Heart left ventricle (tissue), 16 donors: ENCODE data around the gene COX14. TPM values are rescaled to one million over a fixed set of nuclear protein-coding genes. Genes with fewer than 3 reads are reported as not detected.

ENCODE experiments used
- ATAC-seq, 4 donors: fragments of 200-7000 bp; cut with Tn5 transposase; one replicate each; pipeline ENCODE4 v1.9.1; 2020 to 2022; ENCODE audit warnings: moderate library complexity in 4 of 4, mild to moderate bottlenecking in 3 of 4, moderate number of reproducible peaks in 1 of 4
- DNase-seq, 5 donors: peaks; one replicate each; pipeline ENCODE4 v3.0.0-alpha.2; 2020
- H3K27ac ChIP-seq, 12 donors: fragments of 200-600 bp; sonication (generic) in 4 of 12; one replicate each; pipeline versions ENCODE4 v1.5.0 to v1.8.0; 2016 to 2022; ENCODE audit warnings: mild to moderate bottlenecking in 2 of 12
- H3K27me3 ChIP-seq, 9 donors: fragments of 200-600 bp; sonication (generic) in 2 of 9; one replicate each; pipeline versions ENCODE4 v1.5.1 to v1.8.0; 2016 to 2022; ENCODE audit warnings: mild to moderate bottlenecking in 3 of 9
- H3K36me3 ChIP-seq, 9 donors: fragments of 200-600 bp; sonication (generic) in 2 of 9; one replicate each; pipeline versions ENCODE4 v1.5.0 to v1.8.0; 2018 to 2022; ENCODE audit warnings: mild to moderate bottlenecking in 2 of 9
- H3K4me1 ChIP-seq, 12 donors: fragments of 200-600 bp; sonication (generic) in 4 of 12; one replicate each; pipeline versions ENCODE4 v1.5.0 to v1.8.0; 2016 to 2022; ENCODE audit warnings: mild to moderate bottlenecking in 3 of 12
- H3K4me3 ChIP-seq, 12 donors: fragments of 200-600 bp; sonication (generic) in 4 of 12; one replicate each; pipeline versions ENCODE4 v1.5.0 to v1.8.0; 2017 to 2022; ENCODE audit warnings: mild to moderate bottlenecking in 9 of 12, moderate library complexity in 4 of 12
- H3K9me3 ChIP-seq, 12 donors: fragments of 200-600 bp; sonication (generic) in 4 of 12; one replicate each; pipeline versions ENCODE4 v1.5.0 to v1.8.0; 2016 to 2022; ENCODE audit warnings: mild to moderate bottlenecking in 1 of 12
- POLR2A ChIP-seq, 2 donors: fragments of 450-650 bp; IDR thresholded peaks; one replicate each; pipeline ENCODE4 v1.6.1; 2017; ENCODE audit warnings: antibody characterized with exemption in 2 of 2, mild to moderate bottlenecking in 2 of 2, moderate library complexity in 2 of 2
- WGBS, 4 donors: extraction: QIAGEN DNeasy Blood & Tissue Kit in 2 of 4; methylation state at CpG; one replicate each; pipeline versions ENCODE4 v1.1.5 to v1.1.7; 2013 to 2018; 5-methylcytosine and 5-hydroxymethylcytosine counted together
- intact Hi-C, 10 donors: fragments of 100-400 bp; cut with DNase I; formaldehyde crosslinking; loops; one replicate each; pipeline versions ENCODE4 v1.11.1 to v1.14.2; 2022
- polyA plus RNA-seq, 2 donors: library from polyadenylated mRNA; stranded (reverse); fragments of 200-250 nt; gene quantifications; one replicate each; pipeline ENCODE4 v1.2.3, GENCODE V29; 2013
- total RNA-seq, 9 donors: library from RNA; depleted of rRNA in 2 of 9; stranded (reverse); fragments of >200 nt in 2 of 9; fragmentation: NEBNext Ultra II Directional in 3 of 9; extraction: Animal tissue kit (Norgen Biotek cat#: 25700) in 3 of 9; gene quantifications; one replicate each; pipeline versions ENCODE4 v1.1.0 to v1.2.4, GENCODE V29; 2016 to 2023
- TF ChIP-seq, protein P1 (sequence below), 12 donors: fragments of 200-600 bp; sonication (generic) in 4 of 12; IDR thresholded peaks; one replicate each; pipeline versions ENCODE4 v1.5.0 to v1.8.0; 2018 to 2022; ENCODE audit warnings: antibody characterized with exemption in 12 of 12, mild to moderate bottlenecking in 5 of 12
- donor health status: ischemic (EF 13 %, LVEDD 7.1; RV severe dilation, severe dysfunction).
- donor health status: healthy with polysubstance abuse.
- donor health status: DM: no; HTN: yes; CAD: no.
- donor health status: DM: no; HTN: no; CAD: no.
- donor health status: ischemic (EF 25% LVEDD 6.9; RV normal size, moderate dysfunction).
- donor health status: ischemic (EF 25% LVEDD 5.7; RV mildly dilated, moderate dysfunction).
- donor health status: healthy.
- donor health status: DM: yes; HTN: yes; CAD: no.
- donor health status: ischemic (EF 35%, LVEDD 5.7; RV mildly dilated, moderate dysfunction).
- donor health status: nonischemic (EF 11% LVEDD 7.7; RV severe dilation, severe dysfunction).
- donor health status: DM: yes; HTN: yes; CAD: no.
- donor health status: PGD.
- donor health status: ischemic (EF 29% LVEDD 5.4; RV normal size, mild dysfunction).
- donor health status: nonischemic (EF 23%, LVEDD 6.1; RV moderate dilation, normal function).

Gene COX14
- total and polyA plus RNA-seq, 11 donors = 134 to 217 (median 159) TPM

DNA sequence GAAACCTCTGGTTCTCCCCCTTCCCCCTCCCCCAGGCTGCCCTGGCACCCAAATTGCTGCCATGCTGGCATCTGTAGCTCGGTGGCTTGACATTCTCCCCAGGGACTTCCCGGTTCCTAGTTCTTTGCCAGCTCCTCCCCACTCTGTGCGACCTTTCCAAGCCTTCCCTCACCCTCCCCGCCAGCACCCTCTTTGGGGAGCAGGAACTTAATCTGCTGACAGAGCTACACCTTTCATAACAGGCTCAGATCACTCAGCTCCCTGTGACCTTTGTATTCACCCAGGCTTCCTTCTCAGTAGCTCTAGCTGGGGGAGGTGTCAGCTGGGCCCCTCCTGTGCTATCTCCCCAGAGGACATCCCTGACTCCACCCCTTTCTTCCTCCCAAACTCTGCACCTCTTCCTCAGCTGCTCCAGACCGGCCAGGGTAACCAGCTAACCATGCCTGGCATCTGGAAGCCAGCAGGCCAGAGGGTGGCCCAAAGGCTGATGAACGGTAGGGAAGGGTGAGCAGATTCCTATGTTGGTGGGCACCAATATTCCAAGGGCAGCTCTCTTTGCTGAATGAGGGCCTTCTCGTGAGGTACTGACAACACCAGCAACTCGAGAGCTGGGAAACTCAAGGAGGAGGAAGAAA, 1.8 kb upstream of the COX14 start:
- intact Hi-C loops = loop anchor here in 7 of 10 donors (2.0 to 10.0 kb wide), 4 partner anchors 25 to 65 kb away; partner anchors contain the start of genes CERS5 (in 5 of the 7) and SMARCD1 (in 1 of the 7)
- TF ChIP-seq POLR2A (IDR thresholded peaks at IDR 0.05) = no peak
- TF ChIP-seq, protein P1, sequence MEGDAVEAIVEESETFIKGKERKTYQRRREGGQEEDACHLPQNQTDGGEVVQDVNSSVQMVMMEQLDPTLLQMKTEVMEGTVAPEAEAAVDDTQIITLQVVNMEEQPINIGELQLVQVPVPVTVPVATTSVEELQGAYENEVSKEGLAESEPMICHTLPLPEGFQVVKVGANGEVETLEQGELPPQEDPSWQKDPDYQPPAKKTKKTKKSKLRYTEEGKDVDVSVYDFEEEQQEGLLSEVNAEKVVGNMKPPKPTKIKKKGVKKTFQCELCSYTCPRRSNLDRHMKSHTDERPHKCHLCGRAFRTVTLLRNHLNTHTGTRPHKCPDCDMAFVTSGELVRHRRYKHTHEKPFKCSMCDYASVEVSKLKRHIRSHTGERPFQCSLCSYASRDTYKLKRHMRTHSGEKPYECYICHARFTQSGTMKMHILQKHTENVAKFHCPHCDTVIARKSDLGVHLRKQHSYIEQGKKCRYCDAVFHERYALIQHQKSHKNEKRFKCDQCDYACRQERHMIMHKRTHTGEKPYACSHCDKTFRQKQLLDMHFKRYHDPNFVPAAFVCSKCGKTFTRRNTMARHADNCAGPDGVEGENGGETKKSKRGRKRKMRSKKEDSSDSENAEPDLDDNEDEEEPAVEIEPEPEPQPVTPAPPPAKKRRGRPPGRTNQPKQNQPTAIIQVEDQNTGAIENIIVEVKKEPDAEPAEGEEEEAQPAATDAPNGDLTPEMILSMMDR (IDR thresholded peaks at IDR 0.05) = no peak
- Histone ChIP-seq H3K27me3 (no peaks in the 10 kb centered on the region), H3K9me3 (no peaks in the 10 kb centered on the region), H3K4me1 (peaks cover 1 to 48% (median 44%) of the 10 kb centered on the region in 12 donors), H3K4me3 (peak overlapping the region in 5 of 12 donors; percentile 3 to 99 (median 19)), H3K36me3 (peaks cover 0 to 8% (median 0%) of the 10 kb centered on the region in 9 donors), H3K27ac (peak overlapping the region; percentile 78 to 100 (median 92))
- ATAC-seq (peak in 3 of 4 donors; percentile 1 to 18 (median 6)), DNase-seq (peak; percentile 52 to 77 (median 68))
- WGBS, 4 donors = 27 to 30% (median 29%) methylated on average over 8 of the region's 8 CpGs

DNA sequence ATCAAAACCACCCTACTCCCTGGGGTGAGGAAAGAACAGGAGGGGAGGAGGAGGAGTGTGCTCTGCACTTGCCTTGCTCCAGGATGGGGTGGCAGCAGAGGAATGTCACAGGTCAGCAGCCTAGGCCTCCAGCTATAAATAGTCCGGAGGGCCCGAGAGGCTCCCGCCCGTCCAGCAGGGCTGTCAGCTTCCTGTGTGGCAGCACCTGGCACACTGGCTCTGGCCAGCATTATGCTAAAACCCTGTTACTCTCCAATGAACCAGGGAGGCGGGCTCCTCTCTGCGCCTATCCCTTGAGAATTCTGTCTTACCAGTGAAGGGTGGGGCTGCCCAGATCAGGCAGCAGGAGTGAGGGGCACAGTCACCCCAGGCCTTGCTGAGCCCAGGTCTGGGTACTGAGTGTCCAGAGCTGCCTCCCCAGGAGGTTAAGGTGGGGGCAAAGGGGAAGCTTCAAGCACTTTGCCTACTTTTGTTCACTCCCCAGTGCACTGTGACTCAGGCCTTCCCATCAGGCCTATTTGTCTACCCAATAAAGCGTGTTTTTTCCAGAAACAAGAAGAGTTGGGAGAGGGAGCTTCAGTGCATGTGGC, 1.2 kb upstream of the COX14 start:
- H3K9me3 ChIP-seq = no peaks in the 10 kb centered on the region
- intact Hi-C loops = loop anchor here in 8 of 10 donors (1.0 to 10.0 kb wide), 6 partner anchors 26 to 64 kb away; partner anchors contain the start of genes CERS5 (in 6 of the 8) and SMARCD1 (in 2 of the 8)
- ATAC-seq = peak; percentile 39 to 64 (median 60)
- H3K27ac ChIP-seq = peak overlapping the region; percentile 78 to 100 (median 92)
- TF ChIP-seq POLR2A (IDR thresholded peaks at IDR 0.05) = no peak
- TF ChIP-seq, protein P1 (IDR thresholded peaks at IDR 0.05) = no peak
- peak; percentile 78 to 92 (median 84) for DNase-seq
- H3K36me3 ChIP-seq = peaks cover 0 to 14% (median 4%) of the 10 kb centered on the region in 9 donors
- peaks cover 0 to 53% (median 44%) of the 10 kb centered on the region in 12 donors for H3K4me1 ChIP-seq
- 17 to 26% (median 21%) methylated on average over 5 to 7 of the region's 7 CpGs for WGBS, 4 donors
- no peaks in the 10 kb centered on the region for H3K27me3 ChIP-seq
- peak overlapping the region in 9 of 12 donors; percentile 27 to 99 (median 66) for H3K4me3 ChIP-seq

GRCh38 chr12:50111395-50111692, 692 bp upstream of the COX14 start:
- no peak for TF ChIP-seq POLR2A (IDR thresholded peaks at IDR 0.05)
- Histone ChIP-seq H3K36me3 (peaks cover 0 to 18% (median 9%) of the 10 kb centered on the region in 9 donors), H3K4me1 (peaks cover 0 to 58% (median 45%) of the 10 kb centered on the region in 12 donors), H3K27ac (peak overlapping the region; percentile 78 to 100 (median 92)), H3K9me3 (no peaks in the 10 kb centered on the region), H3K27me3 (no peaks in the 10 kb centered on the region), H3K4me3 (peak overlapping the region in 10 of 12 donors; percentile 27 to 99 (median 54))
- DNase-seq = no peak
- peak in 2 of 4 donors; percentile 0 to 1 for ATAC-seq
- intact Hi-C loops = loop anchor here in 8 of 10 donors (1.0 to 10.0 kb wide), 6 partner anchors 26 to 63 kb away; partner anchors contain the start of genes CERS5 (in 6 of the 8) and SMARCD1 (in 2 of the 8)
- 6 to 21% (median 11%) methylated on average over 14 to 19 of the region's 19 CpGs for WGBS, 4 donors

DNA sequence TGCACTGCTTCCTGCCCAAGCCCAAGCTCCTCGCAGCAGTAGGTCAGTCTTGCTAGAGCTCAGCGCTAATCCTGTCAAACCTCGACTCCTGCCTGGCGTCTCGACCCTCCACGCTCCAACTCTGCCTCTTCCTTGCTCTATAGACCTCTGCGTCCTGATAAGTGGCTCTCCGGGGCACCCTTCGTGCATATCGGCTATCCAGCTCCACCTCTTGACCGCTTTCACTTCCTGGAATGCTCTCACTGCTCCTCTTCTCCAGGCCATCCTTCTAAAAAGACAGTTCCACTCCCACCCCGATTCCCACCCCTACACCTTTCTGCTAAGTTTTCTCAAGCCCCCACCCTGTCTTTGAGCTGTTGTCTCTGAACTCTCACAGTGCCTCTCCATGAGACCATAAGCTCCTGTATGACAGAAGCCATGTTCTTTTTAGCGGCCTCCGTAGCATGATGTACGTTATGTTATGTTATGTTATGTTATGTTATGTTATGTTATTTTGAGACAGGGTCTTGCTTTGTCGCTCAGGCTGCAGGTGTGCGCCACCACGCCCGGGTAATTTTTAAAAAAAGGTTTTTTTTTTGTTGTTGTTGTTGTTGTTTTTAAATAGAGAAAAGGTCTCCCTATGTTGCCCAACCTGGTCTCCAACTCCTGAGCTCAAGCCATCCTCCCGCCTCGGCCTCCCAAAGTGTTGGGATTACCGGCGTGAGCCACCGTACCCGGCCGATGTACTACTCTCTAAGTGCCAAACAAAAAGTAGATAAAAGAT, 601 bp downstream of the COX14 start:
- ATAC-seq (peak in 3 of 4 donors; percentile 2 to 3 (median 2)), DNase-seq (no peak)
- peak overlapping the region; percentile 66 to 99 (median 89) for H3K4me3 ChIP-seq
- H3K4me1 ChIP-seq = peaks cover 0 to 70% (median 52%) of the 10 kb centered on the region in 12 donors
- intact Hi-C loops = loop anchor here in 4 of 10 donors (2.0 to 10.0 kb wide), 3 partner anchors 52 to 62 kb away; partner anchors contain the start of gene CERS5 (in 3 of the 4)
- no peaks in the 10 kb centered on the region for H3K27me3 ChIP-seq
- WGBS, 4 donors = 17 to 21% (median 18%) methylated on average over 26 of the region's 26 CpGs
- TF ChIP-seq, protein P1 (IDR thresholded peaks at IDR 0.05) = no peak
- TF ChIP-seq POLR2A (IDR thresholded peaks at IDR 0.05) = no peak
- H3K9me3 ChIP-seq = no peaks in the 10 kb centered on the region
- H3K36me3 ChIP-seq = peaks cover 0 to 28% (median 13%) of the 10 kb centered on the region in 9 donors
- peak overlapping the region; percentile 87 to 98 (median 94) for H3K27ac ChIP-seq
